ENCODE measurements around the gene SRCIN1. TPM values are rescaled to one million over a fixed set of nuclear protein-coding genes. Genes with fewer than 3 reads are reported as not detected.
"Not testable (repeated sequence)": the region's sequence is repeated elsewhere in the genome, so short reads cannot be mapped to it uniquely, and the experiment has no call there.

The SRCIN1 gene
- polyA plus RNA-seq, 6 donors from 2014 or later: not detected

DNA sequence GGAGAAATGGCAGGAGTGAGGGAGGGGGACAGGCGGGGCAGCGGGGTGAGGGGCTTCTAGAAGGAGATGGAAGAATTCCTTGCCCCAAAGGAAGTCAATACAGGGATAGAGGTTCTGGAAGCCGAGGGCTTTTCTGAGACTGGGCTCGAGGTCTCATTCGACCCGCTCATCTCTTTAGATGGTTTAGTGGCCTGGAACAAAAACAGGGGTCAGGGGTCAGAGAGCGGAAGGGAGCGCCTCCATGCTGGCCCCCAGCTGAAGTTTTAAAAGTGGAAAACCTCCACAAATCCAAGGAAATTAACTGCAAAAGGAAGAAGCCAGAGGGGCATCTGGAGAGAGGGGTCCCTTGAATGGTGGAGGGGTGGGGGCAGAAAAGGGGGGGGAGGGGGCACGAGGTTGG is 72.5 kb downstream of the SRCIN1 start:
- H3K9me3 Mint-ChIP-seq: no peaks in the 10 kb centered on the region
- peaks cover 15 to 62% (median 59%) of the 10 kb centered on the region in 3 donors for H3K27me3 Mint-ChIP-seq
- H3K27ac Mint-ChIP-seq: peak overlapping the region in 1 of 6 donors; percentile 78
- H3K4me3 Mint-ChIP-seq: no peak overlapping the region
- H3K36me3 Mint-ChIP-seq: no peaks in the 10 kb centered on the region
- no peak for ATAC-seq (ENCODE audit: low read depth in 2 of 2)
- H3K4me1 Mint-ChIP-seq: no peaks in the 10 kb centered on the region
- no peak for DNase-seq

DNA sequence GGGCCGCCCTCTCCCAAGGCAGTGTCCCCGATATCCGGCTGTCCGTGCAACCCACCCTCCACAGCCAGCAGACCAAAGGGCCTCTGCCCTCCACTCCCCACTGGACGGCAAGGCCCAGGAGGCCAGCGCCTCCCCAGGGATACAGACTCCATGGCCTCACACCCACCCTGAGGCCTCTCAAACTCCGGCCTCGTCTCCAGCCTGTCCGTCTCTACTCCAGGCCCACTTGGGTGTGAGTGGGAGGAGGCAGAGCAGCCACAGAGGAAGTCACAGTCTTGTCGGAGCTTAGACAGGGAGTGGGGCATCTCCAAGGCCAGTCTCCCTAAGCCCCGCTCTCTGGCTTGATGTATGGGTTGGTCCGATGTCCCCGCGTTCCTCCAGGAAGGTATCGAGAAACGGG is 73.3 kb downstream of the SRCIN1 start:
- ATAC-seq (ENCODE audit: low read depth in 2 of 2) (no peak), DNase-seq (no peak)
- Mint-ChIP-seq H3K4me1 (no peaks in the 10 kb centered on the region), H3K27ac (no peak overlapping the region), H3K27me3 (peaks cover 16 to 69% (median 67%) of the 10 kb centered on the region in 3 donors), H3K36me3 (no peaks in the 10 kb centered on the region), H3K9me3 (no peaks in the 10 kb centered on the region), H3K4me3 (no peak overlapping the region)

DNA sequence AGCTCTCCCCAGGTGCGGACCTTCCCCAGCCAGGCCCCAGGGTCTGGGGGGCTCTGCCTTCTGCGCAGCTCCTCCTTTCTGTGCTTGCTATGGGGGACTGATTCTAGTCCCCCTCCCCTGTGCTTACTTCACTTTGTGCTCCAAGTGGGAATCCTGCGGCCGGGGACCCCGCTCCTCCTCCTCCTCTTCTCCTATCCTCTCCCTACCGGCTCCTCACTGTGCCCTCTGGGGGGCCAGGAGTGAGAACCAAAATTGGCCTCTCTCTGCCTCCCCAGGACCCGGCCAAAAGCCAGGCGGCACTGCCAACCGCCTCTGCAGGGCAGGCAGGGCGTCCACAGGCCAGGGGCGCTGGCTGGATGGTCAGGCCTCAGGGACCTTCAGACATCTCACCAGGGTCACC is 74.0 kb downstream of the SRCIN1 start:
- not testable (repeated sequence) for ATAC-seq (ENCODE audit: low read depth in 2 of 2); H3K27ac Mint-ChIP-seq

DNA sequence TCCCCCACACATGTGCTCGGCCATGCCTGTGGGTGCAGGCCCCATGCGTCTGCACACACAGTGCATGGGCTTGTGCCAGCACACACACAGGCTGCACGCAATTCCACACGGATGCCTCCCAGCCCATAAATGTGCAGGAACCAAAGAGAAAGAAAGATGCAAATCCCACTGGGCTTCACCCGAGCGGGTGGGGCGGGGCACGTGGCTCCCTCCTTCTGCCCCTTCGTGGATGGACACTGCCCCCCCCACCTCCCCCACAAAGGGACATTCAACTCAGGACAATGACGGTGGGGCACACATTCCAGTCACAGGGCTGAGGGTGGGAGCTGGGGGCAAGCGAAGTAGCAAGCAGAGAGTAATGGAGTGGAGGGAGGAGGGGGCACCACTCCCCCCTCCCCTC is 74.9 kb downstream of the SRCIN1 start:
- not testable (repeated sequence) for H3K36me3 Mint-ChIP-seq; H3K9me3 Mint-ChIP-seq; H3K4me1 Mint-ChIP-seq; H3K4me3 Mint-ChIP-seq; H3K27ac Mint-ChIP-seq; ATAC-seq (ENCODE audit: low read depth in 2 of 2); DNase-seq
- H3K27me3 Mint-ChIP-seq: peaks cover 15 to 60% (median 56%) of the 10 kb centered on the region in 3 donors

More for the DNA sequence above, 74.0 kb downstream of the SRCIN1 start:
- not testable (repeated sequence) for DNase-seq, H3K4me3 Mint-ChIP-seq, H3K4me1 Mint-ChIP-seq, H3K9me3 Mint-ChIP-seq, H3K36me3 Mint-ChIP-seq
- peaks cover 16 to 69% (median 65%) of the 10 kb centered on the region in 3 donors for H3K27me3 Mint-ChIP-seq

DNA sequence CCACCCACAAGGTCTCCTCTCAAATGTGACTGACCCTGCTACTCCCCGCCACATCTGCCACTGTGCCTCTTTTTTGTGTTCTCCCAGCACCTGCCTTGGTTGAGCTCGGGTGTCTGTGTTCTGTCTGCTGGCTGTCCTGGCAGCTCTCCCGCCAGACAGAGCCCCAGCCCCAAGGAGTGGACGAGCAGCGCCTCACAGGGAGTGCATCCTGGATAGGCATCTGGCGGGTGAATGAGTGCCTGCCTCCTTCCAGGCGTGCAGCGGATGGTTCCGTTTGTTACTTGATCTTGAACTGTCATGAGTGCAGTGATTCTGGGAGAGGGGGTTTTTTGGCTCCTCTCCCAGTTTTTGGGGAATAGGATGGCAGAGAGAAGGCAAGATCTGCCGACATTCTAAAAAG is 77.6 kb downstream of the SRCIN1 start:
- not testable (repeated sequence) for ATAC-seq (ENCODE audit: low read depth in 2 of 2); H3K4me3 Mint-ChIP-seq; DNase-seq; H3K9me3 Mint-ChIP-seq; H3K4me1 Mint-ChIP-seq; H3K36me3 Mint-ChIP-seq
- Mint-ChIP-seq H3K27ac (peak overlapping the region in 2 of 6 donors; percentile 77 to 78), H3K27me3 (peaks cover 15 to 51% (median 43%) of the 10 kb centered on the region in 3 donors)

DNA sequence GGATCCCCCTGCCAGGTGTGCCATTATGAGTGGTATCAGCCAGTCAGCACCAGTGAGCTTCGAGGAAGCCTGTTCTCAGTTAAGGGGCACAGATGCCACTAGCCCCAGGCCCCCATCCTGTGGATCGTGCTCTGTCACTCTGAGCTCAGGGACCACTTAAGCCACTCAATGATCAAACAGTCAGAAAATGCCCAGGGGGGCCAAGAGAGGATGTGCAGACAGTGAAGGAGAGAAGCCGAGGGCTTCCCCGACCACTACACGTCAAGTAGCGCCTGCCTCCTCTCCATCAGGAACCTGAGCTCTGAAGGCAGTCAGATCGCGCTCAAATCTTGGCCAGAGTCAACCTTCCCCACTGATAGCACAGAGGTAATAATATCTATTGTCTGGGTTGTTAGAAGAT is 79.2 kb downstream of the SRCIN1 start:
- not testable (repeated sequence) for ATAC-seq (ENCODE audit: low read depth in 2 of 2); H3K4me3 Mint-ChIP-seq; H3K36me3 Mint-ChIP-seq; DNase-seq; H3K27ac Mint-ChIP-seq; H3K9me3 Mint-ChIP-seq; H3K4me1 Mint-ChIP-seq
- H3K27me3 Mint-ChIP-seq: peaks cover 15 to 35% (median 28%) of the 10 kb centered on the region in 3 donors

DNA sequence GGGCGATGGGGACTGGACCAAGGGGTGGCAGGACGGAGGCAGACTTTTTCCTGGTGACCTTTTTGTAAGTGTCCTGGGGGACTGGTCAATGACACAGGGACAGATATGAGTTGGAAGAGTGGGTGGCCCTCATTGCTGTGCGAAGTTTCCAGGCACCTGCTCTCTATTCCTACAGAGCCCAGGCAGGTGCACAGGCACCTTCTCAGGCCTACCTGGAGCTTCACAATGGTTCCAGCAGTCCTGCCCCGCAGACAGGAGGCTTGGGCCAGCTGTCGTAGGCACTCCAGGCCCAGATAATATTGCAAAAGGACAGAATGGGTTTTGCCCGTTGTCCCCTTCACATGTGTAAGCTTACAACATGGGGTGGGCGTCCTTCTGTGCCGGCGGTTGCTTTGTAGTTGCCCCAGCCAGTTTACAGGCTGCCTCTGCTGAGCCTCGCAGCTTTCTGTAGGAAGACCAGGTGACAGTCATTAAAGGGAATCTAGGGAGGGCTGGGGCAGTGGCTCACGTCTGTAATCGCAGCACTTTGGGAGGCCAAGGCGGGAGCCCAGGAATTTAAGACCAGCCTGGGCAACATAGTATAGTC is 93.2 kb downstream of the SRCIN1 start:
- Mint-ChIP-seq H3K27ac (no peak overlapping the region), H3K9me3 (peaks cover 0 to 3% (median 0%) of the 10 kb centered on the region in 7 donors), H3K27me3 (peaks cover 25 to 55% (median 44%) of the 10 kb centered on the region in 3 donors), H3K36me3 (peaks cover 0 to 16% of the 10 kb centered on the region in 2 donors), H3K4me3 (no peak overlapping the region), H3K4me1 (peaks cover 7 to 20% (median 15%) of the 10 kb centered on the region in 3 donors)
- DNase-seq (no peak), ATAC-seq (ENCODE audit: low read depth in 2 of 2) (no peak)

DNA sequence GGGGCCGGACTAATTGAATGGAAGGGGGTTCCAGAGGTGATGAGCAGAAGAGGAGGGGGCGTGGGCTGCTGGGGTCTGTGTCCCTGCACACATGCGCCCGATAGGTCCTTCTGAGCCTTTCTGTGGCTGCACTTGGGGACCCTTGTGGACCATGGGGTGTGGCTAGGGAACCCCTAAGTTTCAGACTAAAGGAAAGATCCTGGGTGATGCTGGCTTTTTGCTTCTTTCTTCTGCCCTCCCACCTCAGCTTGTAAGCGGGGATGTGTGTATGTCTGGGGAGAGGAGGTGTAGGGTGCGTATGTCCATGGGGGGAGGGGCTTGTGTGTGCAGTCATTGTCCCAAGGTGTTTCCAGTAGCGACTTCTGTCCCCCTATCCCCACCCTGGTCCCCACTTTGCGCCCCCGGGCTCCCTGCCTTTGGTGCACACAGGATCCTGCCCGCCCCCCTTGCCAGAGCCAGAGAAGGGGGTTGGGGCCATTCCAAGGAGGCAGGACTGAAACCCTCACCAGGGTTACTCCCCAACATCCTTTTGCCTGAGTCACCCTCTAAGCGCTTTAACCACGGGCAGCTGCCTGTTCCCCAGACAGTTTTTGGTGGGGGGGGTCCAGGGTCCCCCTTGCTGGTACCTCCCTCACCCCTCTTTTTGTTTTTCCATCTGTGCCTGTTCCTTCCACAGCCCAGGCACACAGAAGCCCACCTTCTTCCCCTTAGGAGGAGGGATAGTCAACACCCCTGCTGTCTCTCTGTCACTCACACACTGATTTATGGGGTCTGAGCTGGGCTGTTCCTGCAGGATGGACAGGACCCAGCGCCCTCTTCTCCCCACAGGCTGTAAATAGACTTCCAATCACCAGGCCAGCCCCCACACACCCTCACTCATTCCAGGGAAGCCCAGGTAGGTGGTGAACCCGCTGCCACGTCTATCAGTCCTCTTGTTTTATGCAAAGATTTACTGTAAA is 94.3 kb downstream of the SRCIN1 start:
- Mint-ChIP-seq H3K4me3 (peak overlapping the region in 7 of 8 donors; percentile 54 to 86 (median 69)), H3K27ac (peak overlapping the region in 2 of 6 donors; percentile 20 to 53), H3K4me1 (peaks cover 7 to 20% (median 15%) of the 10 kb centered on the region in 3 donors), H3K27me3 (peaks cover 25 to 58% (median 47%) of the 10 kb centered on the region in 3 donors), H3K36me3 (peaks cover 0 to 16% of the 10 kb centered on the region in 2 donors), H3K9me3 (peaks cover 0 to 3% (median 0%) of the 10 kb centered on the region in 7 donors)
- DNase-seq (no peak), ATAC-seq (ENCODE audit: low read depth in 2 of 2) (no peak)

DNA sequence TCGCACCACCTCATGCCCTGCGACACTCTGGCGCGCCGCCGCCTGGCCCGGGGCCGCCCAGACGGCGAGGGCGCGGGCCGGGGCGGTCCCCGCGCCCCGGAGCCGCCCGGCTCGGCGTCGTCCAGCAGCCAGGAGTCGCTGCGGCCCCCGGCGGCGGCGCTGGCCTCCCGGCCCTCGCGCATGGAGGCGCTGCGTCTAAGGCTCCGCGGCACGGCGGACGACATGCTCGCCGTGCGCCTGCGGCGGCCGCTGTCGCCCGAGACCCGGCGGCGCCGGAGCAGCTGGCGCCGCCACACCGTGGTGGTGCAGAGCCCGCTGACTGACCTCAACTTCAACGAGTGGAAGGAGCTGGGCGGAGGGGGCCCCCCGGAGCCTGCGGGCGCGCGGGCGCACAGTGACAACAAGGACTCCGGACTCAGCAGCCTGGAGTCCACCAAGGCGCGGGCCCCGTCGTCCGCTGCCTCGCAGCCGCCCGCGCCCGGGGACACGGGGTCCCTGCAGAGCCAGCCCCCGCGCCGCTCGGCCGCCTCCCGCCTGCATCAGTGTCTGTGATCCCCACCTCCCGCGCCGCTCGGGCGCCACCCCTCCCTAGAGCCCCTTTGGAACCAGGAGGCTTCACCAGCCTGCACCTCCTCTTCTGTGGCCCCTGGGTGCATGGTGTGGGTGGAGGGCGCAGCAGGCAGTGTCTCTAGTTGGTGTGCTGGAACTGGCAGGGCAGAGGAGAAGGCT is 95.2 kb downstream of the SRCIN1 start:
- Mint-ChIP-seq H3K9me3 (peaks cover 0 to 3% (median 0%) of the 10 kb centered on the region in 7 donors), H3K4me3 (peak overlapping the region in 7 of 8 donors; percentile 29 to 86 (median 69)), H3K4me1 (peaks cover 7 to 20% (median 15%) of the 10 kb centered on the region in 3 donors), H3K36me3 (peaks cover 0 to 16% of the 10 kb centered on the region in 2 donors), H3K27ac (no peak overlapping the region), H3K27me3 (peaks cover 25 to 58% (median 47%) of the 10 kb centered on the region in 3 donors)
- ATAC-seq (ENCODE audit: low read depth in 2 of 2) (peak; percentile 26 to 34), DNase-seq (no peak)

DNA sequence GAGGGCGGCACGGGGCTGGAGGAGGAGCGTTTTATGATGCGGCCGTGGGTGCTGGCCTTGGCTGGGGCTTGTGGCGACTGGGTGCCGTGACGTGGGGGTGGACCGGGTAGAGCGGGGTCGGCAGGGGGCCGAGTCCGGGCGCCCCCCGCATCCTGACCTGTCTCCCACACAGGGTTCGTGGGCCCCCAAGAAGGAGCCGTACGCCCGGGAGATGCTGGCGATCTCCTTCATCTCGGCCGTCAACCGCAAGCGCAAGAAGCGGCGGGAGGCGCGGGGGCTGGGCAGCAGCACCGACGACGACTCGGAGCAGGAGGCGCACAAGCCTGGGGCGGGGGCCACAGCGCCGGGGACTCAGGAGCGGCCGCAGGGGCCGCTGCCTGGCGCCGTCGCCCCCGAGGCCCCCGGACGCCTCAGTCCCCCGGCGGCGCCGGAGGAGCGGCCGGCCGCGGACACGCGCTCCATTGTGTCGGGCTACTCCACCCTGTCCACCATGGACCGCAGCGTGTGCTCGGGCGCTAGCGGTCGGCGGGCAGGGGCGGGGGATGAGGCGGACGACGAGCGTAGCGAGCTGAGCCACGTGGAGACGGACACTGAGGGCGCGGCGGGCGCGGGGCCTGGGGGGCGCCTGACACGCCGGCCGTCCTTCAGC is 95.9 kb downstream of the SRCIN1 start:
- peak; percentile 20 to 26 for ATAC-seq (ENCODE audit: low read depth in 2 of 2)
- Mint-ChIP-seq H3K27me3 (peaks cover 25 to 52% (median 47%) of the 10 kb centered on the region in 3 donors), H3K4me1 (peaks cover 7 to 20% (median 15%) of the 10 kb centered on the region in 3 donors)

DNA sequence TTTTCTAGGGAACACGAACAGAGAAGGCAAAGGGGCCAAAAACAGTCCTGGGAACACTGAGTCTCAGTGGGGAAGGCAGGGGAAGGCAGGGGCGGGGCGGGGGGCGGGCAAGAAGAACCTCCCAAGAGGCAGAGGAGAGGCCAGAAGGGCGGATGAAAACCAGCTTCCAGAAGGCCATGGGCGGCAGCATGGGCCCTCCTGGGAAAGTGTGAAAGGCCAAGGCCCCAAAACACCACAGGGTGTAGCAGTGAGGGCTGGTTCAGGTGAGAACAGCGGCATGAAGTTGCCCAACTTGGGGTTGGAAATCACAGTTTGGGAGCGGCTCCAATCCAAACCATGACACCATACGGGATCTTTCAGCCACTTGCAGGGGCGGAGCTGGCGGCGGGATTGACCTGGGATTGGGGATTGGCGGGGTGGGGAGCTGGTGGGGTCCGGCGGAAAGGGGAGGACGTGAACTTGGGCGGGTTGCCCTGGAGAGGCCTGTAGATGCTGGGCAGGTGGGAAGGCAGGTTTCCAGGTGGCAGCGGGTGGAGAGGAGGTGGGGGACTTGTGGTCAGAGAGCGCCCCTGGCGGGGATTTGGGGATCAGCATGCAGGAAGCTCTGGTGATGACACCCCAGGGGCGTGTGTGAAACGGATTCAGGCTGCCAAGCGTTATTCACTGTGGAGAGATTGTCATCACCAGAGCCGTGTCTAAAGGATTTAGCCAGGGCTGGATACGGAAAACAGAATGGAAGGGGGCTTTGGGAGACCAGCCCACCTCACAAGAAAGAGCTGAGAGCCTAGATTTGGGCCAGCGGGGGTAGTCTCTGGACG is 96.6 kb downstream of the SRCIN1 start:
- peak; percentile 88 for ATAC-seq (ENCODE audit: low read depth in 2 of 2)
- H3K27ac Mint-ChIP-seq: peak overlapping the region in 2 of 6 donors; percentile 72 to 92

More for the DNA sequence above, 95.9 kb downstream of the SRCIN1 start:
- H3K9me3 Mint-ChIP-seq: peaks cover 0 to 3% (median 0%) of the 10 kb centered on the region in 7 donors
- peak overlapping the region; percentile 40 to 96 (median 84) for H3K4me3 Mint-ChIP-seq
- DNase-seq: no peak
- H3K36me3 Mint-ChIP-seq: peaks cover 0 to 16% of the 10 kb centered on the region in 2 donors
- H3K27ac Mint-ChIP-seq: peak overlapping the region in 1 of 6 donors; percentile 72

DNA sequence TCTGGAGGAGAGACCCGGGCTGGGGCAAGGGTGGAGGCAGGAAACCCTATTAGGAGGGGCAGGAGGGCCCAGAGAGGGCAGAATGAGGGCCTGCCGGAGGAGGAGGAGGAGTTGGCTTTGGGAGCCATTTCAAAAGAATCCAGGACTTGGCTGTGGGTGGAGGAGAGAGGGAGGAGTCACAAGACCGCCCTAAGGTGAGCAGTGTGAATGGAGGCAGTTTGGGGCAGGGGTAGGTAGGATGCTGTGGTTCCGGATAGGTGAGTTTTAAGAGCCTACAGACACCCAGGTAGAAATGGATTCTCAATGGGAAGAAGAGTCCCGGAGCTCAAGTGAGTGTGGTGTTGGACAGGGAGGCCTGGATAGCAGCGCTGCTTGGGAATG is 97.2 kb downstream of the SRCIN1 start:
- peaks cover 7 to 20% (median 15%) of the 10 kb centered on the region in 3 donors for H3K4me1 Mint-ChIP-seq
- DNase-seq (no peak), ATAC-seq (ENCODE audit: low read depth in 2 of 2) (no peak)
- H3K36me3 Mint-ChIP-seq: peaks cover 0 to 16% of the 10 kb centered on the region in 2 donors
- H3K27ac Mint-ChIP-seq: peak overlapping the region in 1 of 6 donors; percentile 51
- H3K27me3 Mint-ChIP-seq: peaks cover 25 to 50% (median 47%) of the 10 kb centered on the region in 3 donors
- H3K9me3 Mint-ChIP-seq: peaks cover 0 to 3% (median 0%) of the 10 kb centered on the region in 7 donors
- peak overlapping the region in 6 of 8 donors; percentile 21 to 83 (median 64) for H3K4me3 Mint-ChIP-seq

More for the DNA sequence above, 96.6 kb downstream of the SRCIN1 start:
- H3K36me3 Mint-ChIP-seq: peaks cover 0 to 16% of the 10 kb centered on the region in 2 donors
- H3K4me3 Mint-ChIP-seq: peak overlapping the region; percentile 56 to 96 (median 84)
- H3K27me3 Mint-ChIP-seq: peaks cover 25 to 52% (median 47%) of the 10 kb centered on the region in 3 donors
- peaks cover 0 to 3% (median 0%) of the 10 kb centered on the region in 7 donors for H3K9me3 Mint-ChIP-seq
- DNase-seq: peak; percentile 57
- peaks cover 7 to 20% (median 15%) of the 10 kb centered on the region in 3 donors for H3K4me1 Mint-ChIP-seq

All from naive B cell (primary cell).